SK-N-SH (cell line): ENCODE measurements around the gene CRIP2. TPM values are rescaled to one million over a fixed set of nuclear protein-coding genes. Genes with fewer than 3 reads are reported as not detected.
A peak's percentile ranks its signal among the peaks of the same experiment; 100 is the strongest.

ENCODE experiments used
- CTCF ChIA-PET: fragments of 300-600, 350-600 bp; formaldehyde crosslinking; extraction: SDS; loops from one replicate; lab custom pipeline; 2021; lab: Yijun Ruan, JAX
- POLR2A ChIA-PET: fragments of 350-600 bp; sonication (Branson Sonifier 250); formaldehyde crosslinking; extraction: SDS; loops from one replicate; lab custom pipeline; 2020; ENCODE audit warnings: antibody characterized with exemption, inconsistent platforms; lab: Yijun Ruan, JAX
- DNase-seq: peaks from one replicate; pipeline ENCODE4 v3.0.0; 2012
- H2AFZ ChIP-seq: fragments of 200-600 bp; sonication (generic); 2 replicates; pipeline ENCODE4 v1.8.1; 2016; ENCODE audit warnings: antibody characterized with exemption, mild to moderate bottlenecking, low read depth
- H3F3A ChIP-seq: fragments of 200-600 bp; sonication (generic); replicated peaks from 2 replicates; pipeline ENCODE3; 2016; ENCODE audit warnings: antibody characterized with exemption, mild to moderate bottlenecking; ENCODE audit not compliant: insufficient read depth
- H3K27ac ChIP-seq, 2 experiments: fragments of 200-500 bp in 1 of 2; fragments of 200-600 bp in 1 of 2; sonication (Bioruptor generic) in 1 of 2; sonication (generic), shearing (Covaris generic) in 1 of 2; 2 replicates each; pipeline versions ENCODE4 v1.5.1 to v1.6.1; 2014 to 2016; ENCODE audit warnings: low read depth in 2 of 2, inconsistent platforms in 1 of 2, low read length in 1 of 2, mild to moderate bottlenecking in 1 of 2, mixed read lengths in 1 of 2
- H3K27me3 ChIP-seq: fragments of 200-600 bp; sonication (generic), shearing (Covaris generic); 2 replicates; pipeline ENCODE4 v1.6.1; 2016; ENCODE audit warnings: mixed run types; ENCODE audit not compliant: insufficient read depth
- H3K36me3 ChIP-seq, 2 experiments: fragments of 200-500 bp in 1 of 2; fragments of 200-600 bp in 1 of 2; sonication (Bioruptor generic) in 1 of 2; sonication (generic) in 1 of 2; replicated peaks in 1 of 2; 2 replicates each; pipeline versions ENCODE3 to v1.5.1; 2014 to 2016; ENCODE audit warnings: low read length in 1 of 2, mild to moderate bottlenecking in 1 of 2; ENCODE audit not compliant: insufficient read depth in 2 of 2, control insufficient read depth in 1 of 2
- H3K4me1 ChIP-seq, 2 experiments: fragments of 200-500 bp in 1 of 2; fragments of 200-600 bp in 1 of 2; sonication (Bioruptor generic) in 1 of 2; sonication (generic), shearing (Covaris generic) in 1 of 2; 2 replicates each; pipeline versions ENCODE4 v1.5.1 to v1.6.1; 2014 to 2016; ENCODE audit warnings: low read depth in 1 of 2, low read length in 1 of 2, mixed run types in 1 of 2; ENCODE audit not compliant: insufficient read depth in 2 of 2, control insufficient read depth in 1 of 2
- H3K4me2 ChIP-seq: fragments of 200-600 bp; sonication (generic), shearing (Covaris generic); 2 replicates; pipeline ENCODE4 v1.6.1; 2017; ENCODE audit warnings: mixed run types
- H3K4me3 ChIP-seq, 2 experiments: fragments of 200-500 bp in 1 of 2; fragments of 200-600 bp in 1 of 2; sonication (Bioruptor generic) in 1 of 2; sonication (generic), shearing (Covaris generic) in 1 of 2; 2 replicates each; pipeline versions ENCODE4 v1.5.1 to v1.8.1; 2014 to 2016; ENCODE audit warnings: low read depth in 2 of 2, inconsistent platforms in 1 of 2, low read length in 1 of 2, mild to moderate bottlenecking in 1 of 2, mixed read lengths in 1 of 2, moderate library complexity in 1 of 2
- H3K79me2 ChIP-seq: fragments of 200-600 bp; sonication (generic); 2 replicates; pipeline ENCODE4 v1.8.1; 2017; ENCODE audit warnings: mild to moderate bottlenecking; ENCODE audit not compliant: insufficient read depth
- H3K9ac ChIP-seq: fragments of 200-600 bp; sonication (generic); 2 replicates; pipeline ENCODE4 v1.6.1; 2017; ENCODE audit warnings: mixed run types
- H3K9me2 ChIP-seq: fragments of 200-600 bp; sonication (generic); 2 replicates; pipeline ENCODE4 v1.6.1; 2017; ENCODE audit warnings: mixed run types
- H3K9me3 ChIP-seq: fragments of 200-600 bp; sonication (generic); 2 replicates; pipeline ENCODE4 v1.6.1; 2017; ENCODE audit warnings: mixed run types, mild to moderate bottlenecking, moderate library complexity
- H4K20me1 ChIP-seq: fragments of 200-600 bp; sonication (generic); 2 replicates; pipeline ENCODE4 v1.6.1; 2017; ENCODE audit warnings: mild to moderate bottlenecking, mixed run types; ENCODE audit not compliant: insufficient read depth
- CHD2 ChIP-seq: fragments of 150-350 bp; IDR thresholded peaks from 2 replicates; pipeline ENCODE4 v1.6.1; 2018; ENCODE audit warnings: low read length; ENCODE audit not compliant: partially characterized antibody
- ELF1 ChIP-seq: IDR thresholded peaks from 2 replicates; pipeline ENCODE4 v1.4.0; 2012
- EP300 ChIP-seq, 2 experiments: IDR thresholded peaks; 2 replicates each; pipeline versions ENCODE4 v1.4.0 to v1.6.1; 2012; ENCODE audit warnings: borderline replicate concordance in 1 of 2, low read depth in 1 of 2, low read length in 1 of 2
- EZH2phosphoT487 ChIP-seq: fragments of 200-600 bp; sonication (generic); IDR thresholded peaks from 2 replicates; pipeline ENCODE4 v1.6.1; 2017; ENCODE audit warnings: low read depth, mixed run types, mild to moderate bottlenecking, antibody characterized with exemption, moderate library complexity, borderline replicate concordance
- FOSL2 ChIP-seq: IDR thresholded peaks from 2 replicates; pipeline ENCODE4 v1.4.0; 2012; ENCODE audit warnings: low read depth, mild to moderate bottlenecking, moderate library complexity, borderline replicate concordance
- FOXM1 ChIP-seq: IDR thresholded peaks from 2 replicates; pipeline ENCODE4 v1.4.0; 2012; ENCODE audit warnings: low read depth, mild to moderate bottlenecking
- GABPA ChIP-seq: IDR thresholded peaks from 2 replicates; pipeline ENCODE4 v1.4.0; 2012; ENCODE audit warnings: low read depth, mild to moderate bottlenecking
- JUND ChIP-seq: IDR thresholded peaks from 2 replicates; pipeline ENCODE4 v1.4.0; 2012
- MXI1 ChIP-seq: IDR thresholded peaks from 2 replicates; pipeline ENCODE4 v1.6.1; 2012; ENCODE audit warnings: mild to moderate bottlenecking, low read depth, low read length, improper control_type of control experiment
- NRF1 ChIP-seq: IDR thresholded peaks from 2 replicates; pipeline ENCODE4 v1.6.1; 2012; ENCODE audit warnings: low read depth, mild to moderate bottlenecking, low read length
- RAD21 ChIP-seq: IDR thresholded peaks from 2 replicates; pipeline ENCODE4 v1.6.1; 2012; ENCODE audit warnings: mild to moderate bottlenecking, low read length
- RCOR1 ChIP-seq: fragments of 150-350 bp; IDR thresholded peaks from 2 replicates; pipeline ENCODE4 v1.6.1; 2017; ENCODE audit warnings: antibody characterized with exemption, low read length
- RXRA ChIP-seq: IDR thresholded peaks from 2 replicates; pipeline ENCODE4 v1.4.0; 2012; ENCODE audit warnings: low read depth, mild to moderate bottlenecking, borderline replicate concordance
- TAF1 ChIP-seq: IDR thresholded peaks from 2 replicates; pipeline ENCODE4 v1.6.1; 2012; ENCODE audit warnings: low read depth, mild to moderate bottlenecking, low read length, moderate library complexity, borderline replicate concordance
- TCF12 ChIP-seq: IDR thresholded peaks from 2 replicates; pipeline ENCODE4 v1.4.0; 2012
- TEAD4 ChIP-seq: IDR thresholded peaks from 2 replicates; pipeline ENCODE4 v1.4.0; 2012; ENCODE audit warnings: mild to moderate bottlenecking, borderline replicate concordance; ENCODE audit not compliant: insufficient read depth
- WGBS: methylation state at CpG from one replicate; pipeline ENCODE4 v1.1.6; 2017; ENCODE audit warnings: low lambda C conversion rate; 5-methylcytosine and 5-hydroxymethylcytosine counted together
- polyA plus RNA-seq, 3 experiments: library from polyadenylated mRNA; depleted of rRNA; stranded (reverse); fragments of >200 nt; gene quantifications; 2 replicates each; pipeline ENCODE4 v1.2.3, GENCODE V29; 2012
- TF ChIP-seq, protein P1 (sequence below): IDR thresholded peaks from 2 replicates; pipeline ENCODE4 v1.4.0; 2012; ENCODE audit warnings: low read depth, borderline replicate concordance
- TF ChIP-seq, protein P2 (sequence below): fragments of 150-350 bp; IDR thresholded peaks from 2 replicates; pipeline ENCODE4 v1.6.1; 2016; ENCODE audit warnings: mild to moderate bottlenecking, low read depth, low read length

Gene CRIP2
- polyA plus RNA-seq, 1 of the 3 experiments (the other 2 are of a cell fraction), result 335 TPM

DNA sequence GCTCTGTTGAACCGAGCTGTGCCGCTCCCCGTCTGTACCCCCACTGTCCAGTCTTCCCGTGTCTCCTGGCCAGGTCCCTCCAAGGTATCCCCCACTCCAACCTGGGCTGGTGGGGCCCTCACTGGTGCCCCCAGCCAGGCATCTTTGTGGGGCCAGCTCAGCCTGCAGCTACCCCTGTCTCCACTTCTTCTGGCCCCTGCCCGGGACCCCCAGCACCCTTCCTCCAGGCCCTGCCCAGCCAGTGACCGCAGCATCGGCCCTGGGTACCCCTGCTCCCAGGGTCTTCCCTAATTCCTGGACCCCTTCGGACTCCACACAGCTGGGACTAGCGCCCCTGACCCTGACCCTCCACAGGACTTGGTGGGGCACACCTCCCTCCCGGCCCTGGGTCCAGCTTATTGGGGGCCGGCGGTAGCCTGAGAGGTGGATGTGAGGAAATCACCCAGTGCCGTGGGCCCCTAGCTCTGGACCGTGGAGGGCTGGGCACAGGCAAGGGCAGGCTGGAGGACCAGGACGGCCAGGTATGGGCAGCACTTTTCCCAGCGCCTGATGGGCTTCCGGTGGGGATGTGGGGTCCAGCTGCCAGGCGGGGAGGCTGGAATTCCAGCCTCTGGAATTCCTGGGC is 8.0 kb downstream of the CRIP2 start (continued):
- TF ChIP-seq FOSL2 (no peak), RAD21 (no peak), JUND (no peak), ELF1 (no peak), EP300 (IDR thresholded peaks at IDR 0.05; ENCODE audit: borderline replicate concordance in 1 of 2, low read depth in 1 of 2, low read length in 1 of 2) (no peak)

DNA sequence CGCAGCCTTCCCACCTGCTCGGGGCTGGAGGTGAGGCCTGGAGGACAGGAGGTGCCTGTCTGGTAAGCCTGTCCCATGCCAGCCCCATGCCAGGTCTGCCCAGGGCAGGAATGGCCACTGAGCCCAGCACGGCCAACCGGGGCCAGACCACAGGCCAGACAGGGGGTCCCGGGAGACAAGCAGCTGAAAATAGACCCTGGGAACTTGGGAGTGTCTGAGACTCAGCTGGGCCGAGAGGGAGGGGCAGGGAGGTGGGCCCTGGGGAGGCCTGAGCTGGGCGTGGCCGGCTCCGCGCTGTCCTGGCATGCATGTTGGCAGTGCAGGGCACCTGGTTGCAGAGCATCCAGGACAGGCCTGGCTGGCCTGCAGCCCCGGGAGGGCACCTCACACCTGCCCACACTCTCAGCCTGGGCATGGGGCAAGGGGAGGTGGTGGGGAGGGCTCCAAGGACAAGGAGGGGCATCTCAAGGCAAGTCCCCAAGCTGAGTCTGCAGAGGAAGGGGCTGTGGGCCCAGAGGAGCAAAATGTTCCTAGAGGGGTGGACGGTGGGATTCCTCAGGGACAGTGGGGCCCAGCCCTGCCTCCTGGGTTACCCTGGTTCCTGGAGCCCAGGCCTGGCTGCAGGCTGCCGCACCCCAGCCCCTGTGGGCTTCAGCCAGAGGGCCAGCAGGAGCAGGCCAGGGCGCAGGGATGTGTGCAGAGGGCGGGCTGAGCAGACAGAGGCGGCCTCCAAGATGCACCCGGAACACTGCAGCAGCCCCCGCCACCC is 8.9 kb downstream of the CRIP2 start:
- H3K9me2 ChIP-seq, result no peaks in the 10 kb centered on the region
- TF ChIP-seq FOSL2, result no peak
- TF ChIP-seq FOXM1, result no peak
- TF ChIP-seq, protein P1, sequence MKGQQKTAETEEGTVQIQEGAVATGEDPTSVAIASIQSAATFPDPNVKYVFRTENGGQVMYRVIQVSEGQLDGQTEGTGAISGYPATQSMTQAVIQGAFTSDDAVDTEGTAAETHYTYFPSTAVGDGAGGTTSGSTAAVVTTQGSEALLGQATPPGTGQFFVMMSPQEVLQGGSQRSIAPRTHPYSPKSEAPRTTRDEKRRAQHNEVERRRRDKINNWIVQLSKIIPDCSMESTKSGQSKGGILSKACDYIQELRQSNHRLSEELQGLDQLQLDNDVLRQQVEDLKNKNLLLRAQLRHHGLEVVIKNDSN, result no peak
- TF ChIP-seq RXRA, result no peak
- no peak for TF ChIP-seq TCF12
- H4K20me1 ChIP-seq, result no peaks in the 10 kb centered on the region
- peaks cover 31 to 70% of the 10 kb centered on the region in 2 experiments; a peak in 3 of 4 replicates for H3K4me1 ChIP-seq
- no peak overlapping the region for H2AFZ ChIP-seq
- ChIA-PET POLR2A (no interaction called here), CTCF (interaction anchor here (0.6 to 7.2 kb wide), 7 partner anchors 13 to 118 kb away, joined by 3 to 137 read pairs (median 7); no protein-coding TSS in a partner anchor)
- H3K9ac ChIP-seq, result peak overlapping the region; percentile 92; the same call in 1 of the 2 replicates
- no peak overlapping the region for H3K4me3 ChIP-seq
- peaks cover 0 to 2% of the 10 kb centered on the region in 2 experiments for H3K36me3 ChIP-seq
- no peaks in the 10 kb centered on the region for H3K79me2 ChIP-seq
- H3K4me2 ChIP-seq, result no peak overlapping the region
- 80% methylated on average over 1 of the region's 18 CpGs for WGBS
- no peaks in the 10 kb centered on the region for H3K9me3 ChIP-seq
- H3F3A ChIP-seq, result peaks cover 27% of the 10 kb centered on the region
- peak overlapping the region; percentile 98 to 100 for H3K27ac ChIP-seq
- no peak for DNase-seq
- H3K27me3 ChIP-seq, result no peaks in the 10 kb centered on the region

DNA sequence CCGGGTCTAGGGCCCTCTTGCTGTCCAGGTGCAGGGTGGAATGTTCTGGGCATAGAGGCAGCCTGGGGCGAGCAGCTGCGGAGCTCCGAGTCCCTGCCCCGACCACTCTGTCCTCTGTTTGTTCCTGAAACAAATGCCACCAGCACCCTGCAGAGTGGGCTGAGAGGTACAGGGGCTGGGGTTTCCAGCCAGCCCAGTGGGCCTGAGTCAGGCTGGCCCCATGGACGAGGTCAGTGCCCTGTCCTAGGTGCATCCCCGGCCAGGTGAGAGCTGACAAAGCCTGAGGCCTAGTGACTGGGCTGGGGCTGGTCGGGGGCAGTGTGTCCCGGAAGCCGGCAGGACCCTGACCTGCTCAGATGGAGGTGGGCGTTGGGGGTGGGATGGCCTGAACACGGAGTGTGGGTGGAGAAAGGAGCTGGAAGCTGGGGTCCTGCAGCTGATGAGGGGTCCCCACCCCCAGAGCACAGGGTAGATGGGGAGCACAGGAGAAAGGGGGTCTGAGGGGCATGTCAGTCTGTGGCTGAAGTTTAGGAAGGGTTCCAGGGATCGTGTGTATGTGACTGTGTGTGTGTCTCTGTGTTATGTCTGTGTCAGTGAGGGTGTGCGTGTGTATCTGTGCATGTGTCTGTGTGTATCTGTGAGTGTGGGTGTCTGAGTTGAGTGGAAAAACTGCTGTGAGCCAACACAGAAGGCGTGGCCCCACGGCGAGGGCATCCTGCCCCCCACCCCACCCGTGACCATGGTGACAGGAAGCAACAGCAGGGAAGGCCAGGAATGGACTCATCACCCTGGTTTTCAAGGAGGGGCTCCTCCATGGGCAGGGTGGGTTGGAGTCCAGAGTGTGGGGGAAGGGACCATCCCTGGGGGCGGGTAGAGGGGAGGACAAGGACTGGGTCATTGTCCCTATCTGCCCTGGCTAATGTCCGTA is 9.7 kb downstream of the CRIP2 start:
- 82% methylated on average over 16 of the region's 20 CpGs for WGBS
- Histone ChIP-seq H3K4me3 (no peak overlapping the region), H3K9me3 (no peaks in the 10 kb centered on the region), H3K79me2 (no peaks in the 10 kb centered on the region), H3K9me2 (no peaks in the 10 kb centered on the region), H3K4me2 (peak overlapping the region; percentile 24; the same call in 1 of the 2 replicates), H3K36me3 (peaks cover 0 to 2% of the 10 kb centered on the region in 2 experiments), H3F3A (peaks cover 26% of the 10 kb centered on the region), H4K20me1 (no peaks in the 10 kb centered on the region), H3K27ac (peak overlapping the region; percentile 2 to 47; a peak in 3 of 4 replicates), H3K4me1 (peaks cover 31 to 76% of the 10 kb centered on the region in 2 experiments; a peak in 3 of 4 replicates), H3K9ac (peak overlapping the region; percentile 46), H3K27me3 (no peaks in the 10 kb centered on the region), H2AFZ (no peak overlapping the region)
- TF ChIP-seq RCOR1, result no peak
- no peak for TF ChIP-seq EP300 (IDR thresholded peaks at IDR 0.05; ENCODE audit: borderline replicate concordance in 1 of 2, low read depth in 1 of 2, low read length in 1 of 2)
- no peak for TF ChIP-seq MXI1
- no peak for TF ChIP-seq RXRA
- no peak for TF ChIP-seq NRF1
- no peak for TF ChIP-seq CHD2
- TF ChIP-seq TAF1, result no peak
- no peak for TF ChIP-seq ELF1
- TF ChIP-seq TEAD4, result no peak
- TF ChIP-seq GABPA, result no peak
- TF ChIP-seq, protein P2, sequence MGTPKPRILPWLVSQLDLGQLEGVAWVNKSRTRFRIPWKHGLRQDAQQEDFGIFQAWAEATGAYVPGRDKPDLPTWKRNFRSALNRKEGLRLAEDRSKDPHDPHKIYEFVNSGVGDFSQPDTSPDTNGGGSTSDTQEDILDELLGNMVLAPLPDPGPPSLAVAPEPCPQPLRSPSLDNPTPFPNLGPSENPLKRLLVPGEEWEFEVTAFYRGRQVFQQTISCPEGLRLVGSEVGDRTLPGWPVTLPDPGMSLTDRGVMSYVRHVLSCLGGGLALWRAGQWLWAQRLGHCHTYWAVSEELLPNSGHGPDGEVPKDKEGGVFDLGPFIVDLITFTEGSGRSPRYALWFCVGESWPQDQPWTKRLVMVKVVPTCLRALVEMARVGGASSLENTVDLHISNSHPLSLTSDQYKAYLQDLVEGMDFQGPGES, result no peak
- TF ChIP-seq EZH2phosphoT487, result no peak
- no peak for TF ChIP-seq RAD21
- TF ChIP-seq, protein P1, result no peak
- ChIA-PET POLR2A (no interaction called here), CTCF (interaction anchor here (0.7 to 7.2 kb wide), 6 partner anchors 14 to 112 kb away, joined by 3 to 137 read pairs (median 5); no protein-coding TSS in a partner anchor)
- no peak for DNase-seq
